Measurements from ENCODE around the gene STK17A.

DNA sequence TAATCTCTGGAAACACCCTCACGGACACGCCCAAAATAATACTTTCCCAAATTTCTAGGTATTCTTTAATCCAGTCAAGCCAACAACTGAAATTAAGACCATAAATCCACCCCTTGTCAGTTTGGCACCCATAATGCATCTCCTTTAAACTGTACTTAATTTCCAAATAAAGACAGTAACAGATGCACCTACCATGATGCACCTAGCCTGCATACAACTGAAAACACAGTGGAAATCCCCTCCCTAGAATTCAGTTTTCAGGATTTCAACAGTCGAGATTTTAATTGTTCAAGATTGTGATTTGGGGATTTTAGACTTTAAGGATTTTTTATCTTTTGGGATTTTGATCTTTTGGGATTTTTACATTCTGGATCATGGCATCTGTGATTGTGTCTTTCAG, 17.1 kb downstream of the STK17A start:
- TF ChIP-seq GABPA (IDR thresholded peaks at IDR 0.05; ENCODE audit: low read depth) (no peak), EZH2phosphoT487 (IDR thresholded peaks at IDR 0.05; ENCODE audit: borderline replicate concordance, low read depth) (no peak), POLR2AphosphoS5 (IDR thresholded peaks at IDR 0.05; ENCODE audit: low read depth, low read length) (no peak)
- TF ChIP-seq, protein P1, sequence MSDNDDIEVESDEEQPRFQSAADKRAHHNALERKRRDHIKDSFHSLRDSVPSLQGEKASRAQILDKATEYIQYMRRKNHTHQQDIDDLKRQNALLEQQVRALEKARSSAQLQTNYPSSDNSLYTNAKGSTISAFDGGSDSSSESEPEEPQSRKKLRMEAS (IDR thresholded peaks at IDR 0.05; ENCODE audit: low read depth), result no peak
- TF ChIP-seq, protein P2, sequence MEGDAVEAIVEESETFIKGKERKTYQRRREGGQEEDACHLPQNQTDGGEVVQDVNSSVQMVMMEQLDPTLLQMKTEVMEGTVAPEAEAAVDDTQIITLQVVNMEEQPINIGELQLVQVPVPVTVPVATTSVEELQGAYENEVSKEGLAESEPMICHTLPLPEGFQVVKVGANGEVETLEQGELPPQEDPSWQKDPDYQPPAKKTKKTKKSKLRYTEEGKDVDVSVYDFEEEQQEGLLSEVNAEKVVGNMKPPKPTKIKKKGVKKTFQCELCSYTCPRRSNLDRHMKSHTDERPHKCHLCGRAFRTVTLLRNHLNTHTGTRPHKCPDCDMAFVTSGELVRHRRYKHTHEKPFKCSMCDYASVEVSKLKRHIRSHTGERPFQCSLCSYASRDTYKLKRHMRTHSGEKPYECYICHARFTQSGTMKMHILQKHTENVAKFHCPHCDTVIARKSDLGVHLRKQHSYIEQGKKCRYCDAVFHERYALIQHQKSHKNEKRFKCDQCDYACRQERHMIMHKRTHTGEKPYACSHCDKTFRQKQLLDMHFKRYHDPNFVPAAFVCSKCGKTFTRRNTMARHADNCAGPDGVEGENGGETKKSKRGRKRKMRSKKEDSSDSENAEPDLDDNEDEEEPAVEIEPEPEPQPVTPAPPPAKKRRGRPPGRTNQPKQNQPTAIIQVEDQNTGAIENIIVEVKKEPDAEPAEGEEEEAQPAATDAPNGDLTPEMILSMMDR (IDR thresholded peaks at IDR 0.05), result no peak
- TF ChIP-seq, protein P3, sequence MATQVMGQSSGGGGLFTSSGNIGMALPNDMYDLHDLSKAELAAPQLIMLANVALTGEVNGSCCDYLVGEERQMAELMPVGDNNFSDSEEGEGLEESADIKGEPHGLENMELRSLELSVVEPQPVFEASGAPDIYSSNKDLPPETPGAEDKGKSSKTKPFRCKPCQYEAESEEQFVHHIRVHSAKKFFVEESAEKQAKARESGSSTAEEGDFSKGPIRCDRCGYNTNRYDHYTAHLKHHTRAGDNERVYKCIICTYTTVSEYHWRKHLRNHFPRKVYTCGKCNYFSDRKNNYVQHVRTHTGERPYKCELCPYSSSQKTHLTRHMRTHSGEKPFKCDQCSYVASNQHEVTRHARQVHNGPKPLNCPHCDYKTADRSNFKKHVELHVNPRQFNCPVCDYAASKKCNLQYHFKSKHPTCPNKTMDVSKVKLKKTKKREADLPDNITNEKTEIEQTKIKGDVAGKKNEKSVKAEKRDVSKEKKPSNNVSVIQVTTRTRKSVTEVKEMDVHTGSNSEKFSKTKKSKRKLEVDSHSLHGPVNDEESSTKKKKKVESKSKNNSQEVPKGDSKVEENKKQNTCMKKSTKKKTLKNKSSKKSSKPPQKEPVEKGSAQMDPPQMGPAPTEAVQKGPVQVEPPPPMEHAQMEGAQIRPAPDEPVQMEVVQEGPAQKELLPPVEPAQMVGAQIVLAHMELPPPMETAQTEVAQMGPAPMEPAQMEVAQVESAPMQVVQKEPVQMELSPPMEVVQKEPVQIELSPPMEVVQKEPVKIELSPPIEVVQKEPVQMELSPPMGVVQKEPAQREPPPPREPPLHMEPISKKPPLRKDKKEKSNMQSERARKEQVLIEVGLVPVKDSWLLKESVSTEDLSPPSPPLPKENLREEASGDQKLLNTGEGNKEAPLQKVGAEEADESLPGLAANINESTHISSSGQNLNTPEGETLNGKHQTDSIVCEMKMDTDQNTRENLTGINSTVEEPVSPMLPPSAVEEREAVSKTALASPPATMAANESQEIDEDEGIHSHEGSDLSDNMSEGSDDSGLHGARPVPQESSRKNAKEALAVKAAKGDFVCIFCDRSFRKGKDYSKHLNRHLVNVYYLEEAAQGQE (IDR thresholded peaks at IDR 0.05; ENCODE audit: low read depth, low read length), result no peak
